OCI-LY7 (cell line): ENCODE measurements around the gene LRRFIP1. TPM values are rescaled to one million over a fixed set of nuclear protein-coding genes. Genes with fewer than 3 reads are reported as not detected.

Experiments used
- BruUV-seq: library from RNA; stranded (reverse); fragments of 400-500 nt; replicated peaks from 2 replicates; lab custom pipeline; 2021; lab: Mats Ljungman, UMichigan
- CTCF ChIA-PET: fragments of 300-600 bp; sonication (Branson Sonifier 250); formaldehyde crosslinking; loops from one replicate; lab custom pipeline; 2022; ENCODE audit warnings: antibody characterized with exemption; ENCODE audit not compliant: unreplicated experiment; lab: Charles Lee
- POLR2A ChIA-PET: fragments of 300-600 bp; sonication (Branson Sonifier 250); formaldehyde crosslinking; loops from one replicate; lab custom pipeline; 2022; ENCODE audit warnings: antibody characterized with exemption; lab: Charles Lee
- DNase-seq: peaks from one replicate; pipeline ENCODE4 v3.0.0-alpha.2; 2015; ENCODE audit warnings: low spot score
- H2AFZ ChIP-seq: fragments of 200-600 bp; sonication (generic), shearing (Covaris generic); 2 replicates; pipeline ENCODE4 v1.6.1; 2014; ENCODE audit warnings: mild to moderate bottlenecking, antibody characterized with exemption, low read length, moderate library complexity
- H3K27ac ChIP-seq: fragments of 200-600 bp; sonication (generic); 2 replicates; pipeline ENCODE4 v1.5.1; 2014; ENCODE audit warnings: mixed run types, low read depth, mild to moderate bottlenecking, moderate library complexity, low read length, inconsistent platforms; ENCODE audit not compliant: poor library complexity, severe bottlenecking
- H3K36me3 ChIP-seq: fragments of 200-600 bp; sonication (generic); 2 replicates; pipeline ENCODE4 v1.6.1; 2014; ENCODE audit warnings: mild to moderate bottlenecking, antibody characterized with exemption, low read length, moderate library complexity, mixed read lengths; ENCODE audit not compliant: insufficient read depth
- H3K4me1 ChIP-seq: fragments of 200-600 bp; sonication (generic); 2 replicates; pipeline ENCODE4 v1.5.1; 2014; ENCODE audit warnings: mild to moderate bottlenecking, low read length; ENCODE audit not compliant: insufficient read depth, poor library complexity, severe bottlenecking
- H3K4me2 ChIP-seq: fragments of 200-600 bp; sonication (generic); 2 replicates; pipeline ENCODE4 v1.6.1; 2014; ENCODE audit warnings: mild to moderate bottlenecking, low read length
- H3K4me3 ChIP-seq: fragments of 200-600 bp; sonication (generic); 2 replicates; pipeline ENCODE4 v1.5.1; 2014; ENCODE audit warnings: mild to moderate bottlenecking, low read depth, low read length; ENCODE audit not compliant: poor library complexity, severe bottlenecking
- H3K79me2 ChIP-seq: fragments of 200-600 bp; sonication (generic); 2 replicates; pipeline ENCODE4 v1.6.1; 2016; ENCODE audit warnings: low read depth, mild to moderate bottlenecking, low read length, moderate library complexity, mixed read lengths; ENCODE audit not compliant: insufficient read depth
- H3K9me2 ChIP-seq: fragments of 200-600 bp; sonication (generic); 2 replicates; pipeline ENCODE4 v1.6.1; 2016; ENCODE audit warnings: mild to moderate bottlenecking, low read length, mixed read lengths; ENCODE audit not compliant: insufficient read depth
- H3K9me3 ChIP-seq: fragments of 200-600 bp; sonication (generic); 2 replicates; pipeline ENCODE4 v1.6.1; 2014; ENCODE audit warnings: mild to moderate bottlenecking, mixed run types, low read length, mixed read lengths
- H4K20me1 ChIP-seq: fragments of 200-600 bp; sonication (generic); 2 replicates; pipeline ENCODE4 v1.6.1; 2014; ENCODE audit warnings: mild to moderate bottlenecking, antibody characterized with exemption, low read length, moderate library complexity, mixed read lengths; ENCODE audit not compliant: insufficient read depth
- CTCF ChIP-seq: fragments of 200-600 bp; sonication (generic); conservative IDR thresholded peaks from 2 replicates; pipeline ENCODE4 v1.5.1; 2014; ENCODE audit warnings: mild to moderate bottlenecking, antibody characterized with exemption, low read length, moderate library complexity, mixed read lengths
- EZH2phosphoT487 ChIP-seq: fragments of 200-600 bp; sonication (generic); IDR thresholded peaks from 2 replicates; pipeline ENCODE4 v1.6.1; 2018; ENCODE audit warnings: low read depth, borderline replicate concordance, mild to moderate bottlenecking, mixed run types, antibody characterized with exemption, low read length, moderate library complexity, mixed read lengths
- intact Hi-C: fragments of 100-400 bp; cut with micrococcal nuclease; formaldehyde crosslinking; loops from one replicate; pipeline ENCODE4 v1.10.0; 2022; ENCODE audit not compliant: unreplicated experiment
- total RNA-seq, 2 experiments: library from RNA; depleted of rRNA in 1 of 2; stranded (reverse); fragments of >200 nt in 1 of 2; shearing (Covaris generic) in 1 of 2; gene quantifications; 2 replicates each; pipeline ENCODE4 v1.2.3, GENCODE V29; 2014 to 2022

The LRRFIP1 gene
- total RNA-seq, 2 experiments from 2014 or later: 95.7 to 216 TPM

- POLR2A ChIA-PET: interaction anchor here (0.8 to 1.5 kb wide), 5 partner anchors 12 to 570 kb away, joined by 3 to 4 read pairs (median 3); no protein-coding TSS in a partner anchor
- no peaks in the 10 kb centered on the region for H3K9me3 ChIP-seq
These were observed 85.3 kb downstream of the LRRFIP1 start for GRCh38 chr2:237712477-237713377.

GRCh38 chr2:237714690-237715458, 87.5 kb downstream of the LRRFIP1 start:
- BruUV-seq: no TSS peak
- H3K9me3 ChIP-seq: no peaks in the 10 kb centered on the region
- no peak overlapping the region for H3K4me3 ChIP-seq
- H3K9me2 ChIP-seq: no peaks in the 10 kb centered on the region
- H2AFZ ChIP-seq: no peak overlapping the region
- peaks cover 79% of the 10 kb centered on the region for H3K79me2 ChIP-seq
- TF ChIP-seq EZH2phosphoT487: no peak
- DNase-seq: no peak
- no peak overlapping the region for H3K27ac ChIP-seq
- peaks cover 5% of the 10 kb centered on the region for H3K4me1 ChIP-seq
- CTCF ChIA-PET: no interaction called here
- intact Hi-C loops: no loop called here
- peaks cover 9% of the 10 kb centered on the region for H4K20me1 ChIP-seq
- H3K36me3 ChIP-seq: peaks cover 87% of the 10 kb centered on the region
- H3K4me2 ChIP-seq: no peak overlapping the region
- POLR2A ChIA-PET: no interaction called here

More at GRCh38 chr2:237712477-237713377, 85.3 kb downstream of the LRRFIP1 start:
- Histone ChIP-seq H3K9me2 (no peaks in the 10 kb centered on the region), H3K4me1 (peaks cover 5% of the 10 kb centered on the region), H3K27ac (no peak overlapping the region), H3K36me3 (peaks cover 92% of the 10 kb centered on the region), H3K4me2 (no peak overlapping the region), H3K79me2 (peaks cover 85% of the 10 kb centered on the region), H3K4me3 (no peak overlapping the region), H4K20me1 (peaks cover 13% of the 10 kb centered on the region), H2AFZ (no peak overlapping the region)
- intact Hi-C loops: no loop called here
- no TSS peak for BruUV-seq
- TF ChIP-seq EZH2phosphoT487 (no peak), CTCF (no peak)
- CTCF ChIA-PET: no interaction called here
- no peak for DNase-seq

GRCh38 chr2:237715459-237715947, 88.1 kb downstream of the LRRFIP1 start:
- CTCF ChIA-PET: no interaction called here
- H3K4me1 ChIP-seq: peaks cover 5% of the 10 kb centered on the region
- H3K9me2 ChIP-seq: no peaks in the 10 kb centered on the region
- BruUV-seq: no TSS peak
- H4K20me1 ChIP-seq: peaks cover 9% of the 10 kb centered on the region
- no peak for DNase-seq
- no peaks in the 10 kb centered on the region for H3K9me3 ChIP-seq
- peaks cover 84% of the 10 kb centered on the region for H3K36me3 ChIP-seq
- H3K4me3 ChIP-seq: no peak overlapping the region
- peaks cover 76% of the 10 kb centered on the region for H3K79me2 ChIP-seq
- no peak overlapping the region for H3K27ac ChIP-seq
- H3K4me2 ChIP-seq: no peak overlapping the region
- no peak overlapping the region for H2AFZ ChIP-seq
- intact Hi-C loops: no loop called here
- no peak for TF ChIP-seq EZH2phosphoT487
- TF ChIP-seq CTCF: no peak
- POLR2A ChIA-PET: interaction anchor here (0.5 kb wide), 1 partner anchor 292 kb away, joined by 3 read pairs; no protein-coding TSS in a partner anchor
